ENCODE measurements around the gene SGO2.

The SGO2 gene

DNA sequence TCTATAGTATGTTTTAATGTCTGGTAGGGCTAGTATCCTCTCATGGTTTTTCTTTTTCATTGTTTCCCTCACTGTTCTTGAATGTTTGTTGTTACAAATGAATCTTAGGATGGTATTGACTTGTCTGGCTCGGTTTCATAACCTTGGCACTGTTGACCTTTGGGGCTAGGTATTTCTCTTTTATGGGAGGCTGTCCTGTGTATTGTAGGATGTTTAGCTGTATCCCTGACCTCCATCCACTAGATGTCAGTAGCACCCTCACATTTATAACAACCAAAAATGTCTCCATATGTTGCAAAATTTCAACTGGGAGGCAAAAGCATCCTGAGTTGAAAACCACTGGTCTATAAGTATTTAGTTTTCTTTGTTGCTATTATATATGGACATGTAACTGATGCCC lies 52.8 kb downstream of the SGO2 start:
- ATAC-seq: peak; percentile 45; the same call in 1 of the 3 replicates
- TF ChIP-seq PATZ1 (CRISPR knock-in tag; IDR thresholded peaks at IDR 0.05; ENCODE audit: borderline replicate concordance): no peak
- no peak for TF ChIP-seq RARB (CRISPR knock-in tag; IDR thresholded peaks at IDR 0.05)
- no peak for TF ChIP-seq TOX (CRISPR knock-in tag; IDR thresholded peaks at IDR 0.05; ENCODE audit: borderline replicate concordance)
- no peak for TF ChIP-seq TCF4 (CRISPR knock-in tag; IDR thresholded peaks at IDR 0.05; ENCODE audit: borderline replicate concordance)
- TF ChIP-seq SNAI2 (CRISPR knock-in tag; IDR thresholded peaks at IDR 0.05): no peak
- no peak for TF ChIP-seq BACH2 (CRISPR knock-in tag; IDR thresholded peaks at IDR 0.05; ENCODE audit: borderline replicate concordance)
- TF ChIP-seq ZFP3 (CRISPR knock-in tag; IDR thresholded peaks at IDR 0.05): no peak
- no peak for TF ChIP-seq ZNF565 (CRISPR knock-in tag; conservative IDR thresholded peaks at IDR 0.05; ENCODE audit: low read depth)
- TF ChIP-seq, protein P1, sequence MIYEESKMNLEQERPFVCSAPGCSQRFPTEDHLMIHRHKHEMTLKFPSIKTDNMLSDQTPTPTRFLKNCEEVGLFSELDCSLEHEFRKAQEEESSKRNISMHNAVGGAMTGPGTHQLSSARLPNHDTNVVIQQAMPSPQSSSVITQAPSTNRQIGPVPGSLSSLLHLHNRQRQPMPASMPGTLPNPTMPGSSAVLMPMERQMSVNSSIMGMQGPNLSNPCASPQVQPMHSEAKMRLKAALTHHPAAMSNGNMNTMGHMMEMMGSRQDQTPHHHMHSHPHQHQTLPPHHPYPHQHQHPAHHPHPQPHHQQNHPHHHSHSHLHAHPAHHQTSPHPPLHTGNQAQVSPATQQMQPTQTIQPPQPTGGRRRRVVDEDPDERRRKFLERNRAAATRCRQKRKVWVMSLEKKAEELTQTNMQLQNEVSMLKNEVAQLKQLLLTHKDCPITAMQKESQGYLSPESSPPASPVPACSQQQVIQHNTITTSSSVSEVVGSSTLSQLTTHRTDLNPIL (CRISPR knock-in tag; IDR thresholded peaks at IDR 0.05; ENCODE audit: low read depth): no peak
- no peak for TF ChIP-seq PPARA (CRISPR knock-in tag; IDR thresholded peaks at IDR 0.05; ENCODE audit: borderline replicate concordance)
- TF ChIP-seq CSDC2 (CRISPR knock-in tag; IDR thresholded peaks at IDR 0.05): no peak
- TF ChIP-seq ESRRG (CRISPR knock-in tag; IDR thresholded peaks at IDR 0.05): no peak
- TF ChIP-seq ZNF70 (CRISPR knock-in tag; IDR thresholded peaks at IDR 0.05): no peak

DNA sequence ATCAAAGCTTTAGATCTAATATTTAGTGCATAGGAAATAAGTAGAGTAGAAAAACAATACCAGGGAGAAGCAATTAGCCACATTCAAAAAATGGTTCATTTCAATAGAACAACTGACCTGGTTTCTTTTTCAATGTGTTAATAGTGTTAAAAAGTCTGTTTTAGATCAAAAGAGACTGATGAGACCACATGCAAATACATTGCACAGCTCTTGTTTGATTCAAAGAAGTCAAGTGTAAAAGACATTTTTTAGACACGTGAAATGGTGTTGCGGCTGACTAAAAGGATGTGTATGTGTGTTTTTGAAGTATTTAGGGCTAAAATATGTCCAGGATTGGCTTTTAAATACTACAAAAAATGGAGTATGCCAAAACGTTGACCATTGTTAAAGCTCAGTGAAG lies 58.6 kb downstream of the SGO2 start:
- no peak for TF ChIP-seq ZNF565 (CRISPR knock-in tag; conservative IDR thresholded peaks at IDR 0.05; ENCODE audit: low read depth)
- TF ChIP-seq RARB (CRISPR knock-in tag; IDR thresholded peaks at IDR 0.05): no peak
- no peak for TF ChIP-seq TOX (CRISPR knock-in tag; IDR thresholded peaks at IDR 0.05; ENCODE audit: borderline replicate concordance)
- no peak for TF ChIP-seq GLIS3 (CRISPR knock-in tag; IDR thresholded peaks at IDR 0.05)
- TF ChIP-seq, protein P2, sequence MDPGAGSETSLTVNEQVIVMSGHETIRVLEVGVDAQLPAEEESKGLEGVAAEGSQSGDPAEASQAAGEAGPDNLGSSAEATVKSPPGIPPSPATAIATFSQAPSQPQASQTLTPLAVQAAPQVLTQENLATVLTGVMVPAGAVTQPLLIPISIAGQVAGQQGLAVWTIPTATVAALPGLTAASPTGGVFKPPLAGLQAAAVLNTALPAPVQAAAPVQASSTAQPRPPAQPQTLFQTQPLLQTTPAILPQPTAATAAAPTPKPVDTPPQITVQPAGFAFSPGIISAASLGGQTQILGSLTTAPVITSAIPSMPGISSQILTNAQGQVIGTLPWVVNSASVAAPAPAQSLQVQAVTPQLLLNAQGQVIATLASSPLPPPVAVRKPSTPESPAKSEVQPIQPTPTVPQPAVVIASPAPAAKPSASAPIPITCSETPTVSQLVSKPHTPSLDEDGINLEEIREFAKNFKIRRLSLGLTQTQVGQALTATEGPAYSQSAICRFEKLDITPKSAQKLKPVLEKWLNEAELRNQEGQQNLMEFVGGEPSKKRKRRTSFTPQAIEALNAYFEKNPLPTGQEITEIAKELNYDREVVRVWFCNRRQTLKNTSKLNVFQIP (CRISPR knock-in tag; IDR thresholded peaks at IDR 0.05; ENCODE audit: borderline replicate concordance, low read depth): no peak
- TF ChIP-seq, protein P3, sequence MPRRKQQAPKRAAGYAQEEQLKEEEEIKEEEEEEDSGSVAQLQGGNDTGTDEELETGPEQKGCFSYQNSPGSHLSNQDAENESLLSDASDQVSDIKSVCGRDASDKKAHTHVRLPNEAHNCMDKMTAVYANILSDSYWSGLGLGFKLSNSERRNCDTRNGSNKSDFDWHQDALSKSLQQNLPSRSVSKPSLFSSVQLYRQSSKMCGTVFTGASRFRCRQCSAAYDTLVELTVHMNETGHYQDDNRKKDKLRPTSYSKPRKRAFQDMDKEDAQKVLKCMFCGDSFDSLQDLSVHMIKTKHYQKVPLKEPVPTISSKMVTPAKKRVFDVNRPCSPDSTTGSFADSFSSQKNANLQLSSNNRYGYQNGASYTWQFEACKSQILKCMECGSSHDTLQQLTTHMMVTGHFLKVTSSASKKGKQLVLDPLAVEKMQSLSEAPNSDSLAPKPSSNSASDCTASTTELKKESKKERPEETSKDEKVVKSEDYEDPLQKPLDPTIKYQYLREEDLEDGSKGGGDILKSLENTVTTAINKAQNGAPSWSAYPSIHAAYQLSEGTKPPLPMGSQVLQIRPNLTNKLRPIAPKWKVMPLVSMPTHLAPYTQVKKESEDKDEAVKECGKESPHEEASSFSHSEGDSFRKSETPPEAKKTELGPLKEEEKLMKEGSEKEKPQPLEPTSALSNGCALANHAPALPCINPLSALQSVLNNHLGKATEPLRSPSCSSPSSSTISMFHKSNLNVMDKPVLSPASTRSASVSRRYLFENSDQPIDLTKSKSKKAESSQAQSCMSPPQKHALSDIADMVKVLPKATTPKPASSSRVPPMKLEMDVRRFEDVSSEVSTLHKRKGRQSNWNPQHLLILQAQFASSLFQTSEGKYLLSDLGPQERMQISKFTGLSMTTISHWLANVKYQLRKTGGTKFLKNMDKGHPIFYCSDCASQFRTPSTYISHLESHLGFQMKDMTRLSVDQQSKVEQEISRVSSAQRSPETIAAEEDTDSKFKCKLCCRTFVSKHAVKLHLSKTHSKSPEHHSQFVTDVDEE (CRISPR knock-in tag; IDR thresholded peaks at IDR 0.05): no peak
- no peak for TF ChIP-seq ZFP3 (CRISPR knock-in tag; IDR thresholded peaks at IDR 0.05)
- no peak for TF ChIP-seq ISL1 (CRISPR knock-in tag; IDR thresholded peaks at IDR 0.05)
- no peak for TF ChIP-seq ZNF8 (CRISPR knock-in tag; IDR thresholded peaks at IDR 0.05)
- no peak for ATAC-seq

DNA sequence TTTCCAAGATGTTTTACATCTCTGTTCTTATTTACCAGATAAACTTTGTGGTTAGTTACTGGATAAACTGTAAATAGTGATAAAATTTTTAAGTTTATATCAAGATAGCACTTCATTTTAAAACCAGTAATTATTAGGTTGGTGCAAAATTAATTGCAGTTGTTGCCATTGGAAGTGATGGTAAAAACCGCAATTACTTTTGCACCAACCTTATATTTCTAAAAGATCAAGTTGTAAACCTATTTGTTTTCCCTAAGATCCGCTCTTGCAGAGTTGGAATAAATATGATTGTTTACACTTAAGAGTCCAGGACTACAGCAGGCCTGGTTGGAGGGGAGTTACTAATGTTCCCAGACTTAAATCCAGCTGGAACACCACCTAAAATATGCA lies 59.3 kb downstream of the SGO2 start:
- ATAC-seq: no peak; the same call in 2 of the 3 replicates
- TF ChIP-seq ZC3H10 (CRISPR knock-in tag; IDR thresholded peaks at IDR 0.05) (no peak), TOX (CRISPR knock-in tag; IDR thresholded peaks at IDR 0.05; ENCODE audit: borderline replicate concordance) (no peak), ZNF8 (CRISPR knock-in tag; IDR thresholded peaks at IDR 0.05) (no peak), RARB (CRISPR knock-in tag; IDR thresholded peaks at IDR 0.05) (no peak)

GRCh38 chr2:200585730-200586643 lies 60.0 kb downstream of the SGO2 start, which contains the start of gene AOX1:
TSS of gene AOX1 (plus strand) at chr2:200586014. CDS start at chr2:200586109, 95 bp downstream.
- peak; percentile 56 for ATAC-seq
- TF ChIP-seq RARB (CRISPR knock-in tag; IDR thresholded peaks at IDR 0.05) (no peak), BACH2 (CRISPR knock-in tag; IDR thresholded peaks at IDR 0.05; ENCODE audit: borderline replicate concordance) (no peak), ZNF8 (CRISPR knock-in tag; IDR thresholded peaks at IDR 0.05) (no peak), SNAI2 (CRISPR knock-in tag; IDR thresholded peaks at IDR 0.05) (no peak), TOX (CRISPR knock-in tag; IDR thresholded peaks at IDR 0.05; ENCODE audit: borderline replicate concordance) (no peak), ESRRG (CRISPR knock-in tag; IDR thresholded peaks at IDR 0.05) (no peak)
- TF ChIP-seq, protein P1 (CRISPR knock-in tag; IDR thresholded peaks at IDR 0.05; ENCODE audit: low read depth): no peak

Data from SK-N-SH treated with all-trans-retinoic acid at 6 μM for 48 hours (cell line).